HG02678 (cell line): ENCODE measurements around the gene TOMM40.
"Not testable (repeated sequence)": the region's sequence is repeated elsewhere in the genome, so short reads cannot be mapped to it uniquely, and the experiment has no call there.

ENCODE experiments used
- ATAC-seq: cut with Tn5 transposase; IDR thresholded peaks from one replicate; pipeline ENCODE4 v1.9.1; 2021; ENCODE audit warnings: mild to moderate bottlenecking, moderate library complexity; ENCODE audit not compliant: unreplicated experiment

TOMM40 gene

DNA sequence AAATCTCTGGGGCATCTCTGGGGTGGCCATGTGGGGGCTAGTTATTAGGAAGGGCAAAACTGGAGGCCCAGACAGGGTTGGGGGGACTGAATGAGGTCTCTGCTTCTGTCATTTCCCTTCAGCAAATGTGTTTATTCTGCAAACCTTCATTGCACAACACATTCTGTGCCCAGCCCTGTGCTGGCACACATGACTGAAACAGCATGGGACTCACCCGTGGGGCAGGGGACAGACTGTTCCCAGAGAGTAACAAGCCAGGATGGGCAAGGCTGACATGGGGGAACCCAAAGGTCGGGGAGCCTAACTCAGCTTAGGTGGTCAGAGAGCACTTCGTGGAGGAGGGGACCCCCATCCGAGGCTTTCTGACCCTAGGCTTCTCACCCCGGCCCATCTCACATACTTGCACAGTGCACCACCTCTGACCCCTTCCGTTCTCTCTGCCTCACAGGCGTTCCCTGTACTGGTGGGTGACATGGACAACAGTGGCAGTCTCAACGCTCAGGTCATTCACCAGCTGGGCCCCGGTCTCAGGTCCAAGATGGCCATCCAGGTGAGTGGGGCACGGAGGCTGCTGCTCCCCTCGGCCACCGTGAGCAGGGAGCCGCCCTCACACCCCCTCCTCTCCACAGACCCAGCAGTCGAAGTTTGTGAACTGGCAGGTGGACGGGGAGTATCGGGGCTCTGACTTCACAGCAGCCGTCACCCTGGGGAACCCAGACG, 2.4 kb downstream of the TOMM40 start:
- no peak for ATAC-seq

DNA sequence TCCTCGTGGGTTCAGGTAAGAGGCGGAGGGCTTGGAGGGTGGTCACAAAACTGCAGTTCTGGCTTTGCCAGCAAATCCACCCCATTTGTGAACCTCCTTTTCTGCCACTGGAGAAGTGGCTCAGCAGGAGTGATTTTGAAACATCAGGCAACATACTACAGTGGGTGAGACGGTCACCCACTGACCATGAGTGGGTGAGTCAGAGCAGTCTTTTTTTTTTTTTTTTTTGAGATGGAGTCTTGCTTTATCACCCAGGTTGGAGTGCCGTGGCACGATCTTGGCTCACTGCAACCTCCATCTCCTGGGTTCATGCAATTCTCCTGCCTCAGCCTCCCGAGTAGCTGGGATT, 3.0 kb downstream of the TOMM40 start:
- no peak for ATAC-seq

DNA sequence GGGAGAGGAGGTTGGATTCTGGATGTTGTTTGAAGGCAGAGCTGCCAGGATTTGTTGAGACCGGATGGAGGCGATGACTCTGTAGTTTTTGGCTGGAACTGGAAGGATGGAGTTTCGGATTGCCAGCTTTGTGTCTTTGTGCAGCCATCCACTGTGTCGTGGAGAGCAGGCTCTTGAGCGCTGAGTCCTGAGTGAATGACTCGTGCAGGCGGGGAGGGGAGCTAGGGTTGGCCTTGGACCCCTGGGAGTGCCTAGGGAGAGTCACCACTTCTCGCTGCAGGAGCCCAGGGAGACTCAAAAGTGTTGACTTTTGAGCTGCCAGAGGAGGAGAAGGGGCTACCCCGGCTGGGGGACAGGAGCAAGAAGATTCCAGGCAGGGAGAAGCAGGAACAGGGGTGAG, 3.9 kb downstream of the TOMM40 start:
- no peak for ATAC-seq

DNA sequence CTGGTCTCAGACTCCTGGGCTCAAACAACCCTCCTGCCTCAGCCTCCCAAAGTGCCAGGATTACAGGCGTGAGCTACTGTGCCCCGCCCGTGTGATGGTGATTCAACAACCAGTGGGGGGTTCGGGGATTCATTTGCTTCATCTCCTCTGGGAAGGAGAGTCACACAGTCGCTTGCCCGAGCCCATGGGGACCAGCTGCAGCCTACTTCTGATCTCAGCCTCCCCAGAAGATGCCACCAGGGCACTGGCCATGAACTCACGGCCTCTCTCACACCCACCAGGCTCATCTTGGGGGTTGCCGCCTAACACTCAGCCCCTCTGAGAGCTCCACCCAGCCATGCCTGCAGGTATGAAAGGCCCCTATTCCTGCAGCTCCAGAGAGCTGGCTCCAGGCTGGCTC, 6.8 kb downstream of the TOMM40 start:
- ATAC-seq: no peak

DNA sequence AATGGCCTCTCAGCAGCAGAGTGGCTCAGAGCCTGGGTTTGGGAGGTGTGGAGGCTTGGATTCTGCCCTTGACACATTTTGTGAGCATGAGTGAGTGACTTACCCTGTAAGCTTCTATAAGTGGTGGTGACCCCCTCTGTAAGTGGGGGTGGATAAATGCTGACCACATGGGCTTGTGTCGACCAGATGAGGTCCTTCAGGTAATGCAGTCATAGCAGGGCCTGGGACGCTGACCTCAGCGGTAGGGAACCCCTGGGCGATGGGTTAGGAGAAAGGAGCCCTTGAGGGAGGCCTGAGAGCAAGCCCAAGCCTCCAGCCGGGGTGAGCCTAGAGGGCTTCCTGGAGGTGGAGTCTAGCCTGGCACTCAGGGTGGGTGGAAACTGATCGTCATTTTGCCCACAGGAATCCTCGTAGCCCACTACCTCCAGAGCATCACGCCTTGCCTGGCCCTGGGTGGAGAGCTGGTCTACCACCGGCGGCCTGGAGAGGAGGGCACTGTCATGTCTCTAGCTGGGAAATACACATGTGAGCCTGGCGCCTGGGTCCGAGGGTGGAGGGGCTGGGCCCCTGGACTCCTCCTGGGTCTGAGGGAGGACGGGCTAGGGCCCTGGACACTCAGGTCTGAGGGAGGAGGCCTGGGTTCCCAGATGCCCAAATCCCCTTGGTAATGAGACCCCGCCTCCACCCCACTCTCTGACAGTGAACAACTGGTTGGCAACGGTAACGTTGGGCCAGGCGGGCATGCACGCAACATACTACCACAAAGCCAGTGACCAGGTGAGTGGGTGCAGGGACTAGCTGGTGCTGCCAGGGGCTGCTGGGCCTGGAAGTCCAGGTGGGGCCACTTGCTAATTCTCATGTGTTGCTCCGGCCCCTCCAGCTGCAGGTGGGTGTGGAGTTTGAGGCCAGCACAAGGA, 9.5 kb downstream of the TOMM40 start:
- ATAC-seq: no peak

DNA sequence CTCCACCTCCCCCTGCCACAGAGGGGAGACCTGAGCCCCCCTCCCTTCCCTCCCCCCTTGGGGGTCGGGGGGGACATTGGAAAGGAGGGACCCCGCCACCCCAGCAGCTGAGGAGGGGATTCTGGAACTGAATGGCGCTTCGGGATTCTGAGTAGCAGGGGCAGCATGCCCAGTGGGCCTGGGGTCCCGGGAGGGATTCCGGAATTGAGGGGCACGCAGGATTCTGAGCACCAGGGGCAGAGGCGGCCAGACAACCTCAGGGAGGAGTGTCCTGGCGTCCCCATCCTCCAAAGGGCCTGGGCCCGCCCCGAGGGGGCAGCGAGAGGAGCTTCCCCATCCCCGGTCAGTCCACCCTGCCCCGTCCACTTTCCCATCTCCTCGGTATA, 12.2 kb downstream of the TOMM40 start:
- no peak for ATAC-seq

DNA sequence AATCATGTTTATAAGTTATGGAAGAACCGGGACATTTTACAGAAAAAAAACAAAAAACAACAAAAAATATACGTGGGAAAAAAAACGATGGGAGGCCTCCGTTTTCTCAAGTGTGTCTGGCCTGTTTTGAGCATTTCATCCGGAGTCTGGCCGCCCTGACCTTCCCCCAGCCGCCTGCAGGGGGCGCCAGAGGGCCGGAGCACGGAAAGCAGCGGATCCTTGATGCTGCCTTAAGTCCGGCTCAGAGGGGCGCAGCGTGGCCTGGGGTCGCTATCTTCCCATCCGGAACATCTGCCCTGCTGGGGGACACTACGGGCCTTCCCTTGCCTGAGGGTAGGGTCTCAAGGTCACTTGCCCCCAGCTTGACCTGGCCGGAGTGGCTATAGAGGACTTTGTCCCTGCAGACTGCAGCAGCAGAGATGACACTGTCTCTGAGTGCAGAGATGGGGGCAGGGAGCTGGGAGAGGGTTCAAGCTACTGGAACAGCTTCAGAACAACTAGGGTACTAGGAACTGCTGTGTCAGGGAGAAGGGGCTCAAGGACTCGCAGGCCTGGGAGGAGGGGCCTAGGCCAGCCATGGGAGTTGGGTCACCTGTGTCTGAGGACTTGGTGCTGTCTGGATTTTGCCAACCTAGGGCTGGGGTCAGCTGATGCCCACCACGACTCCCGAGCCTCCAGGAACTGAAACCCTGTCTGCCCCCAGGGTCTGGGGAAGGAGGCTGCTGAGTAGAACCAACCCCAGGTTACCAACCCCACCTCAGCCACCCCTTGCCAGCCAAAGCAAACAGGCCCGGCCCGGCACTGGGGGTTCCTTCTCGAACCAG, 12.8 kb downstream of the TOMM40 start:
- no peak for ATAC-seq

DNA sequence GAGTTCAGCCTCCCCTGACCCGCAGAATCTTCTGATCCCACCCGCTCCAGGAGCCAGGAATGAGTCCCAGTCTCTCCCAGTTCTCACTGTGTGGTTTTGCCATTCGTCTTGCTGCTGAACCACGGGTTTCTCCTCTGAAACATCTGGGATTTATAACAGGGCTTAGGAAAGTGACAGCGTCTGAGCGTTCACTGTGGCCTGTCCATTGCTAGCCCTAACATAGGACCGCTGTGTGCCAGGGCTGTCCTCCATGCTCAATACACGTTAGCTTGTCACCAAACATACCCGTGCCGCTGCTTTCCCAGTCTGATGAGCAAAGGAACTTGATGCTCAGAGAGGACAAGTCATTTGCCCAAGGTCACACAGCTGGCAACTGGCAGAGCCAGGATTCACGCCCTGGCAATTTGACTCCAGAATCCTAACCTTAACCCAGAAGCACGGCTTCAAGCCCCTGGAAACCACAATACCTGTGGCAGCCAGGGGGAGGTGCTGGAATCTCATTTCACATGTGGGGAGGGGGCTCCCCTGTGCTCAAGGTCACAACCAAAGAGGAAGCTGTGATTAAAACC, 13.5 kb downstream of the TOMM40 start:
- no peak for ATAC-seq

DNA sequence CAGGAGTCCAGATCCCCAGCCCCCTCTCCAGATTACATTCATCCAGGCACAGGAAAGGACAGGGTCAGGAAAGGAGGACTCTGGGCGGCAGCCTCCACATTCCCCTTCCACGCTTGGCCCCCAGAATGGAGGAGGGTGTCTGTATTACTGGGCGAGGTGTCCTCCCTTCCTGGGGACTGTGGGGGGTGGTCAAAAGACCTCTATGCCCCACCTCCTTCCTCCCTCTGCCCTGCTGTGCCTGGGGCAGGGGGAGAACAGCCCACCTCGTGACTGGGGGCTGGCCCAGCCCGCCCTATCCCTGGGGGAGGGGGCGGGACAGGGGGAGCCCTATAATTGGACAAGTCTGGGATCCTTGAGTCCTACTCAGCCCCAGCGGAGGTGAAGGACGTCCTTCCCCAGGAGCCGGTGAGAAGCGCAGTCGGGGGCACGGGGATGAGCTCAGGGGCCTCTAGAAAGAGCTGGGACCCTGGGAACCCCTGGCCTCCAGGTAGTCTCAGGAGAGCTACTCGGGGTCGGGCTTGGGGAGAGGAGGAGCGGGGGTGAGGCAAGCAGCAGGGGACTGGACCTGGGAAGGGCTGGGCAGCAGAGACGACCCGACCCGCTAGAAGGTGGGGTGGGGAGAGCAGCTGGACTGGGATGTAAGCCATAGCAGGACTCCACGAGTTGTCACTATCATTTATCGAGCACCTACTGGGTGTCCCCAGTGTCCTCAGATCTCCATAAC, 14.5 kb downstream of the TOMM40 start, which contains the start of gene APOE:
Gene APOE, plus strand, starts transcription at position 360 of the 724 bp plus-strand sequence. CDS start 829 bp downstream, outside the sequence.
- no peak for ATAC-seq

DNA sequence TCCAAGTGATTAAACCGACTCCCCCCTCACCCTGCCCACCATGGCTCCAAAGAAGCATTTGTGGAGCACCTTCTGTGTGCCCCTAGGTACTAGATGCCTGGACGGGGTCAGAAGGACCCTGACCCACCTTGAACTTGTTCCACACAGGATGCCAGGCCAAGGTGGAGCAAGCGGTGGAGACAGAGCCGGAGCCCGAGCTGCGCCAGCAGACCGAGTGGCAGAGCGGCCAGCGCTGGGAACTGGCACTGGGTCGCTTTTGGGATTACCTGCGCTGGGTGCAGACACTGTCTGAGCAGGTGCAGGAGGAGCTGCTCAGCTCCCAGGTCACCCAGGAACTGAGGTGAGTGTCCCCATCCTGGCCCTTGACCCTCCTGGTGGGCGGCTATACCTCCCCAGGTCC, 16.6 kb downstream of the TOMM40 start:
- no peak for ATAC-seq

DNA sequence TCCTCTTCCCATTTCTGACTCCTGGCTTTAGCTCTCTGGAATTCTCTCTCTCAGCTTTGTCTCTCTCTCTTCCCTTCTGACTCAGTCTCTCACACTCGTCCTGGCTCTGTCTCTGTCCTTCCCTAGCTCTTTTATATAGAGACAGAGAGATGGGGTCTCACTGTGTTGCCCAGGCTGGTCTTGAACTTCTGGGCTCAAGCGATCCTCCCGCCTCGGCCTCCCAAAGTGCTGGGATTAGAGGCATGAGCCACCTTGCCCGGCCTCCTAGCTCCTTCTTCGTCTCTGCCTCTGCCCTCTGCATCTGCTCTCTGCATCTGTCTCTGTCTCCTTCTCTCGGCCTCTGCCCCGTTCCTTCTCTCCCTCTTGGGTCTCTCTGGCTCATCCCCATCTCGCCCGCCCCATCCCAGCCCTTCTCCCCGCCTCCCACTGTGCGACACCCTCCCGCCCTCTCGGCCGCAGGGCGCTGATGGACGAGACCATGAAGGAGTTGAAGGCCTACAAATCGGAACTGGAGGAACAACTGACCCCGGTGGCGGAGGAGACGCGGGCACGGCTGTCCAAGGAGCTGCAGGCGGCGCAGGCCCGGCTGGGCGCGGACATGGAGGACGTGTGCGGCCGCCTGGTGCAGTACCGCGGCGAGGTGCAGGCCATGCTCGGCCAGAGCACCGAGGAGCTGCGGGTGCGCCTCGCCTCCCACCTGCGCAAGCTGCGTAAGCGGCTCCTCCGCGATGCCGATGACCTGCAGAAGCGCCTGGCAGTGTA, 17.2 kb downstream of the TOMM40 start:
- no peak for ATAC-seq

DNA sequence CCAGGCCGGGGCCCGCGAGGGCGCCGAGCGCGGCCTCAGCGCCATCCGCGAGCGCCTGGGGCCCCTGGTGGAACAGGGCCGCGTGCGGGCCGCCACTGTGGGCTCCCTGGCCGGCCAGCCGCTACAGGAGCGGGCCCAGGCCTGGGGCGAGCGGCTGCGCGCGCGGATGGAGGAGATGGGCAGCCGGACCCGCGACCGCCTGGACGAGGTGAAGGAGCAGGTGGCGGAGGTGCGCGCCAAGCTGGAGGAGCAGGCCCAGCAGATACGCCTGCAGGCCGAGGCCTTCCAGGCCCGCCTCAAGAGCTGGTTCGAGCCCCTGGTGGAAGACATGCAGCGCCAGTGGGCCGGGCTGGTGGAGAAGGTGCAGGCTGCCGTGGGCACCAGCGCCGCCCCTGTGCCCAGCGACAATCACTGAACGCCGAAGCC, 17.8 kb downstream of the TOMM40 start:
- ATAC-seq: no peak

DNA sequence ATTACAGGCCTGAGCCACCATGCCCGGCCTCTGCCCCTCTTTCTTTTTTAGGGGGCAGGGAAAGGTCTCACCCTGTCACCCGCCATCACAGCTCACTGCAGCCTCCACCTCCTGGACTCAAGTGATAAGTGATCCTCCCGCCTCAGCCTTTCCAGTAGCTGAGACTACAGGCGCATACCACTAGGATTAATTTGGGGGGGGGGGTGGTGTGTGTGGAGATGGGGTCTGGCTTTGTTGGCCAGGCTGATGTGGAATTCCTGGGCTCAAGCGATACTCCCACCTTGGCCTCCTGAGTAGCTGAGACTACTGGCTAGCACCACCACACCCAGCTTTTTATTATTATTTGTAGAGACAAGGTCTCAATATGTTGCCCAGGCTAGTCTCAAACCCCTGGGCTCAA, 18.7 kb downstream of the TOMM40 start:
- no peak for ATAC-seq

DNA sequence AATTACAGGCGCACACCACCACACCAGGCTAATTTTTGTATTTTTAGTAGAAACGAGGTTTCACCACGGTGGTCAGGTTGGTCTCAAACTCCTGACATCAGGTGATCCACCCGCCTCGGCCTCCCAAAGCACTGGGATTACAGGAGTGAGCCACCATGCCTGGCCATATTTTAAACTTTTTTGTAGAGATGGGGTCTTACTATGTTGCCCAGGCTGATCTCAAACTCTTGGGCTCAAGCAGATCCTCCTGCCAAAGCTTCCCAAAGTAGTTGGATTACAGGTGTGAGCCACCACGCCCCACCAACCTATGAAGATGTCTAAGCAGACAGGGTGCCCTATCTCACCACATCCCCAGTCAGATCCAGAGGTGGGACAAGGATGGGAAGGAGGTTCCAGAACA, 20.8 kb downstream of the TOMM40 start:
- not testable (repeated sequence) for ATAC-seq

DNA sequence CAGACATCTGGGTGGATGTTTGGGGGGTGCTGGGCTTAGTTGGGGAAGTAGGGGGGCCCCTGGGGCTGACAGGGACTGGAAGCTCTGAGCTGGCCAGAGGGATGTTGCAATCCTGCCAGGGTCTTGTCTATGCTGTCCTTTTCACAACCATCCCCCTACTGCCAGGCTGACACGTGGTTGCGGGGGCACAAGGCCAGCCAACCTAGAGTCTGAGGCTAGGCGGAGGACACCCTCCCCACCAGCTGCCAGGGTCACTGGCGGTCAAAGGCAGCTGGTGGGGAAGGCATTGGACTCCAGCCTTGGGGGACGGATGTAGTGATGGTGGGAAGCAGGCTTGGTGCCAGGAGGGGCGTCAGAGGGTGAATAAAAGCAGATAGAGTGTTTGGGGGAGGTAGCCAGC, 21.8 kb downstream of the TOMM40 start:
- ATAC-seq: no peak

DNA sequence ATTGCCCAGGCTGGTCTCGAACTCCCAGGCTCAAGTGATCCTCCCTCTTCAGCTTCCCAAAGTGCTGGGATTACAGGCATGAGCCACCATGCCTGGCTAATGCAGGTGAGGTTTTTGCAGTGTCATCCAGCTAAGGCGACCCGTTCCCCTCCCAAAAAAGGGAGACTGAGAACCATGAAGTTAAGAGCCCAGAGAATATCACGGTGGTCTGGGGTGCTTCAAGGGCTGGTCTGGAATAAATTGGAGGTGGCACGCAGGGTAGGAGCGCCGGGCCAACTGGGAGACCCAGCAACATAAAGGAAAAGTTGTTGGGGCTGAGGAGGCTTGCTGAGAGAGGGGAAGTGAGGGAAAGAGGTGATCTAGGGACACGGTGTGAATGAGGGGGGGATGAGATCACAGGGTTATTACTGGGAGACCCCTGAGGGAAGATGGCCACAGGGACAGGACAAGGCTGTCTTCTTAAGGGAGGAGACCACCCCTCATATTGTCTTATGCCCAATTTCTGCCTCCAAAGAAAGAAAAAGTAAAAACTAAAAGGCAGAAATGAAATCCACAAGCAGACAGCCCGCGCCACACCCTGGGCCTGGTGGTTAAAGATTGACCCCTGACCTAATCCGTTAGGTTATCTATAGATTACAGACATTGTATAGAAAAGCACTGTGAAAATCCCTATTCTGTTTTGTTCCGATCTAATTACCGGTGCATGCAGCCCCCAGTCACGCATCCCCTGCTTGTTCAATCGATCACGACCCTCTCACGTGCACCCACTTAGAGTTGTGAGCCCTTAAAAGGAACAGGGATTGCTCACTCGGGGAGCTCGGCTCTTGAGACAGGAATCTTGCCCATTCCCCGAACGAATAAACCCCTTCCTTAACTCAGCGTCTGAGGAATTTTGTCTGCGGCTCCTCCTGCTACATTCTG, 22.7 kb downstream of the TOMM40 start:
- not testable (repeated sequence) for ATAC-seq

DNA sequence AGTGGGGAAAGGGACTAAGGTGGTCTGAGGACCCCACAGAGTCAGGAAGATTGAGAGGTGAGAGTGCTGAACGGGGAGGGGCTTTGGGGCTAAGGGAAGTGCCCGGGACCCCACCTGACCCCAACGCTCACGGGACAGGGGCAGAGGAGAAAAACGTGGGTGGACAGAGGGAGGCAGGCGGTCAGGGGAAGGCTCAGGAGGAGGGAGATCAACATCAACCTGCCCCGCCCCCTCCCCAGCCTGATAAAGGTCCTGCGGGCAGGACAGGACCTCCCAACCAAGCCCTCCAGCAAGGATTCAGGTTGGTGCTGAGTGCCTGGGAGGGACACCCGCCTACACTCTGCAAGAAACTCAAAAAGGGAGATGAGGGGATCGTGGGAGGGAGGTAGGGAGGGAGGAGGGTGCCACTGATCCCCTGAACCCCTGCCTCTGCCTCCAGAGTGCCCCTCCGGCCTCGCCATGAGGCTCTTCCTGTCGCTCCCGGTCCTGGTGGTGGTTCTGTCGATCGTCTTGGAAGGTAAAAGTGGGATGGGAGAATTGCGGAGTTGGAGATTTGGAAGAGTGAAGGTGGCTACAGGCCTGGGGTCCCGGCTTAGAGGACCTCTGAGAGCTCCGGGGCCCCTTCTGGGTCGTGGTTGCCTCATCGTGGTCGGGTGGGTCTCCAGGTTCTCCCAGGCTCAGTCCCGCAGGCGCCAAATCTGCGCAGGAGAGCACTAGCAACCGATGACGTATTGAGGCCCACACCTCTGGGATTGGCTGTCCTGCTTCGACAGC, 23.6 kb downstream of the TOMM40 start, which contains the start of gene APOC1:
Gene APOC1, plus strand, starts transcription at position 176 of the 774 bp plus-strand sequence. Its CDS starts 284 bp downstream, at position 460.
- peak; percentile 93 for ATAC-seq
